ENCODE data around the gene ZNF511.
"Not testable (repeated sequence)": the region's sequence is repeated elsewhere in the genome, so short reads cannot be mapped to it uniquely, and the experiment has no call there.

Gene ZNF511, protein sequence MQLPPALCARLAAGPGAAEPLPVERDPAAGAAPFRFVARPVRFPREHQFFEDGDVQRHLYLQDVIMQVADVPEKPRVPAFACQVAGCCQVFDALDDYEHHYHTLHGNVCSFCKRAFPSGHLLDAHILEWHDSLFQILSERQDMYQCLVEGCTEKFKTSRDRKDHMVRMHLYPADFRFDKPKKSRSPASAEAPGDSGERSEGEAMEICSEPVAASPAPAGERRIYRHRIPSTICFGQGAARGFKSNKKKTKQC
- 12.1 to 12.5 reads per million in 2 donors for total RNA-seq

DNA sequence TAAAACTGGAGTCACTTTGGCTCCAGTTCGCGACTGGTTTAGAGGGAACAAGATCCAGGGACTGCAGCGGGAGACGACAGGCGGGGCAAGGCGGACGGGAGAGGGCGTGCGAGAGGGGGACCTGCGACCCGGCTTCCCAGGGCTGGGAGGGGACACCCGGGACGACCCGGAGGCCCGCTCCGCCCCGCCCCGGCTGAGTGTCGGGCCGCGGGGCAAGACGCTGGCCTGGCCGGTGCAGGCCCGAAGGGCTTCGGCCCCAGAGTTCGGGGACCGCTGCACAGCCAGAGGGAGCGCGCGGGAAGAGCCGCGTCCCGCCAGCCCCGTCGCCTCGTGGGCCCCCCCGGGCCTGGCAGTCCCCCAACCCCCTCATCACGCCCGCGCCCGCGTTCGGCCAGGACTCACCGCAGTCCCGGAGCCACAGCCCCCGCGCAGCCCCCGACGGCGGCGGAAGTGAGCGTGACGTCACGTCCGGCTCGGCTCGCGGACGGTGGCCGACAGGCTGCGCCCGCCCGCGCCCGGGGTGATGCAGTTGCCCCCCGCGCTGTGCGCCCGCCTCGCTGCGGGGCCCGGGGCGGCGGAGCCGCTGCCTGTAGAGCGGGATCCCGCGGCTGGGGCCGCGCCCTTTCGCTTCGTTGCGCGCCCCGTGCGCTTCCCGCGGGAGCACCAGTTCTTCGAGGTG, at the start of gene ZNF511, which contains the start of gene TUBGCP2:
TSS of gene ZNF511 (plus strand) at position 494 of the 679 bp plus-strand sequence. CDS start at position 524, 30 bp downstream.
TSS of gene TUBGCP2 (minus strand) at position 452 of the 679 bp plus-strand sequence. CDS start 5,931 bp downstream, outside the sequence.
- peak; percentile 84 for DNase-seq

DNA sequence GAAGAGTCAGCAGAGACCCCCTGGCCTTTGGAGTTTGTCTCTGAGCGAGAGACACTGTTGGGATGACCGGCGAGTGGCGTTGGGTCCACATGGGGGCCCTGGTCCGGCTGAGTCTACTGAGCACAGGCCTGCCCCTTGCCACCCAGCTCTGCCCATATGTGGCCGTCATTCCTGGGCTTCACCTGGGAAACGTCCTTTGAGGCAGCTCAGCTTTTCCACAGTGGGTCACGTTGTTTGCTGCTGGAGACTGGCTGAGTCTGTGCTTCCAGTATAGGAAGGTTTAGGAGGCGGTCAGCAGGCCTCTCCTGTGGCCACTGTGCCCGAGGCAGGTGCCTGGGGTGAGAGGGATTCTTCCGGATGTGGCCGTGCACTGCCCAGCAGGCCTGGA, 49.1 kb upstream of the ZNF511 start:
- no peak for DNase-seq

DNA sequence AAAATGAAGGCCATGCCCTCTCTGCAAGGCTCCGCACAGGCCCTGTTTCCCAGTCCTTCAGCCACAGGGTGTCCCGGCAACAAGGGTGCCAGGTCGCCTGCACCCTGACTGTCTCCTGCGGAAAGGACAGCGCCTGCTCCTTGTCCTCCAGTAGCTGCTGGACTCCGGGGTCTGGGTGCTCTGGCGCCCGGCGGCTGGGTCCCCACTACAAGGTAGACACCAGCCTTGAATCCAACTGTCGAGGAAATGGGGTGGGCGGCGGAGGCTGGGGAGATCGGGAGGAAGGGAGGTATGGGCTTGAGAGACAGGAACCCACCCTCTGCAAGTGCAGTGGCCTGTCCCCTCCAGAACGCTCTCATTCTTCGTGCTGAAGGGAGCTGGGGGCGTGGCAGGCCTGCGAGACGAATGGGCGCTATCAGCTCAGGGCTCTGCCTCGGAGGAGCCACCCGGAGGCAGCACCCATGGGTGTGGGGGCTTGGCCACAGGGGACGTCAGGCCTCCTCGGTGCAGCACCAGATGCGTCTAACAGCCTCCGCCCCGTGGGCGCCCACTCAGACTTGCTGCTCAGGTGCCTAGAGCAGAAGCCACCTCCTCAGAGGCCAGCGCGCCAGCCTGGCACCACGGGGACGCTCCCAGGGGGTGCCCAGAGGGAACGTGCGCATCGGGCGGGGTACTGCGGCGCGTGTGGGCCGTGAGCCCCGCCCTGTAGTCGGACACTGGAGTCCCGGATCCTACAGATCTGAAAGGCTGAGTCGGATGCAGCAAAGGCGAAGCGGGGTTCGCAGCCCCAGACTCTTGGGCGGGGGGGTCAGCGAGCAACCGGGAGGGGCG, 47.6 kb upstream of the ZNF511 start:
- peak; percentile 56 for DNase-seq

DNA sequence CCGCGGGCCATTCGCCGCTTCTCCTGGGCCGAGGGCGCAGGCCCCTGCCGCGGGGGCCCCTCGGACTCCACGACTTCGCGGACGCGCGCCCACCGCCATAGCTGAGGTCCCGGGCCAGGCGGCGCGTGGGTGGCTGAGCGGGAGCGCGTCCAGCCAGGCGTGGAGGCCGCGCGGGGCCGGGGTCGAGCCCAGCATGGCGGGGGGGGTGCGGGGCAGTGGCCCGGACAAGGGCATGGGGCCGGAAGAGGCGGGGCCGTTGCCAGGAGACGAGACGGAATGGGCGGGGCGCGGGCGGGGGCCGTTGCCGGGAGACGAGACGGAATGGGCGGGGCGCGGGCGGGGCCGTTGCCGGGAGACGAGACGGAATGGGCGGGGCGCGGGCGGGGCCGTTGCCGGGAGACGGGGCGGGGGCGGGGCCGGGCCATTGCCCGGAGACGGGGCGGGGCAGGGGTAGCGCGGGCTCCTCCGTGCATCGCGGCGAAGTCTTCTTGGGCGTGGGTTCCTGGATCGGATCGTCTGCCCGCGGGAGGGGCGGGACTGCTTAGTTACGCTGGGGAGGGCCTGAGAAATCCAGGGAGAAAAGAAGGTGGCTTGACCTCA, 46.9 kb upstream of the ZNF511 start:
- DNase-seq: peak; percentile 84

DNA sequence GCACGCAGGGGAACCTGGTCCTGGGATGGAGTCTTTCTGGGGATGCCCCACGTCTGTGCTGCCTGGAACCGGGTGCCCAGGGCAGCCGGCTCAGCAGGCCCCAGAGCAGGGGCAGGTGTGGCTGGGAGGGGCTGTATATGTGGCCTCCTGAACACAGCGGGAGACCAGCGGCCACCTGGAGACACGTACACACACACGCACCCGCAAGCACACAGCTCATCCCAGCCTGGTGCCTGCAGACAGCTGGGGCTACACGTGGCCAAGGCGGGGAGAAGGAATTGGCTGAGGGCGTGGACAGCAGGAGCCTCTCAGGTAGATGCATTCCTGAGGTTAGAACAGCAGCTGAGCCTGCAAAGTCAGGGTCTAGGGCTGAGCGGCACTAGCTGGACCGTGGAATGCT, 46.0 kb upstream of the ZNF511 start:
- DNase-seq: no peak

DNA sequence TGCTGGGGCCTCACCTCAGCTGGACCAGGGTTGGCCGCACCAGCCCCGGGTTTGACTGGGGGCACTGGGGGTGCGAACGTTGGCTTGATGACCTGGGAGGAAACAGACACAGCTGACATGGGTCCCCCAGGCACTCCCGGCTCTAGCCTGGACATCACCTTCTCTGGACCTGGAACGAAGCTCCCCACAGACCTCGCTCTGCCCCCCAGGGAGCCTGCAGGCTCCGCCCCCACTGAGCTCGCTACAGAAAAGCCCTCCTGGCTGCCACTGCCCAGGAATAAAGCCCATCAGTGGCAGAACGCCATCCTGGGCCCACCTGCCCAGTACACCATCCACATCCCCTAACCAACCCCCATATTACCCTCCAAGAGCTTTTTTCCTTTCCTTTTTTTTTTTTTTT, 45.0 kb upstream of the ZNF511 start:
- no peak for DNase-seq

DNA sequence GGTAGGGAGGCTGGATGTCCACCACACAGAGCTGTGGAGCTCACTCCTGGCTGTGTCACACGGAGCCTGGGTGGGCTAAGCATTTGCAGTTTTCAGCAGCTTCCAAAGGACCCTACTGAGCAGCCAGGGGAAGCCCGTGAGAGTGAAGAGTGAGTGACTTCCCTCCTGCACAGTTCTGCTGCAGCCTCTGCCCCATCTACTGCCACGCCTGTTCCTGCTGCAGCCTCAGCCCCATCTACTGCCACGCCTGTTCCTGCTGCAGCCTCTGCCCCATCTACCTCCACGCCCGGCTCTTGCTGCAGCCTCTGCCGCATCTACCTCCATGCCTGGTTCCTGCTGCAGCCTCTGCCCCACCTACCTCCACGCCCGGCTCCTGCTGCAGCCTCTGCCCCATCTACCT, 44.3 kb upstream of the ZNF511 start:
- DNase-seq: peak; percentile 22

- not testable (repeated sequence) for DNase-seq
Measured at GRCh38 chr10:133265052-133265451, 43.7 kb upstream of the ZNF511 start.

GRCh38 chr10:133266056-133266795, 42.5 kb upstream of the ZNF511 start:
- no peak for DNase-seq

GRCh38 chr10:133267293-133267692, 41.4 kb upstream of the ZNF511 start:
- DNase-seq: no peak

DNA sequence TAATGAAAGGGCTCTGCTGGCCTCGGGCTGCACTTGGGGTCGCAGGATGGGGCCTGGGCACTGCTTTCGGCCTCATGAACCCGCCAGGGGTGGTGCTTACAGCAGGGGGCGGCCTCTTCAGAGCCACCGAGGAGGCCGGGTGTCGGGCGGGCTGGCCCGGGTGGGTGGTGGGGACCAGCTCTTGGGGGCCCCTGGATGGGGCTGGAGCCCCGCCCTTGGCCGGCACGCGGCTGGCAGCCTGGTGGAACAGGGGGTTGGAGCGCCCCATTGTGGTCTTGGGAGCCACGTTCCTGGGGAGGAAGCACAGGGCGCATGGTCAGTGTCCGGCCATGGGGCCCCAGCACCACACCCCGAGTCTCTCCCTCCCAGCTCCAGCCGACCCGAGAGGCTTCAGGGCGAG, 40.9 kb upstream of the ZNF511 start:
- no peak for DNase-seq

- no peak for DNase-seq
Measured at GRCh38 chr10:133268532-133268931, 40.2 kb upstream of the ZNF511 start.

DNA sequence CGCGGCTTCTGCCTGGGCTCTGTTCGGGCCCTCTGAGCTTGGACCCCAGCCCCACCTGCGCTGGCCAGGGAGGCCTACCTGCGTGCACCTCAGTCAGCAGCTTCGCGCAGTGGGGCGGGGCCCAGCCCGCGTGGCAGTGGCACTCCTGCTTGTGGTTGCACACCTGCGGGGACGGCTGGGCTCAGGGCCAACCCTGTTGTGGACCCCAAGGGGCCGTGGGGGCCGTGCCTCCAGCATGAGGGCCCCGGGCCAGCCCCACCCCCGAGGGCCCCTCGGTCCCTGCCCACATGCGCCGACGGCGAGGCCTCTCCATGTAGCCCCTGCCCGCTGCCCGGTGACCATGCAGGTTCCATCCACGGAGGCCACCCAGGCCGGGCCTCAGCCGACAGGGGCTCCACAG, 39.3 kb upstream of the ZNF511 start:
- no peak for DNase-seq

DNA sequence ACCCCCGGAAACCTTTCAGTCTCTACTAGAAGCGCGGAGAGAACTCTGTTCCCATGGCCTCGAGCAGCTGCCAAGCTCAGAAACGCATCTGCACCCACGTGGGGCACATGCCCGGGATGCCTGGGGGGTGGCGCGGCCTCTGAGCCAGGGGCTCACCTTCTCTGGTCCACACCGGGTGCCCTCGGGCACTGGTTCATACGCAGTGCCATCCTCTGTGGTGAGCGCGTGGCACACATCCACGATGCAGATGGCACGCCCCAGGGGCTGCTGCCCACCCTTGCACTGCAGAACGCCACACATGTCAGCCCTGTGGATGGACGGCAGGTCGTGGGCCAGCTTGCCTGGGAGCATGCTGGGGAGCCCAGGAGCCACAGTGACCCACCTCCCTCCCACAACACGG, 38.5 kb upstream of the ZNF511 start:
- no peak for DNase-seq

- no peak for DNase-seq
Measured at GRCh38 chr10:133270773-133271297, 37.9 kb upstream of the ZNF511 start.

GRCh38 chr10:133271521-133272300, 37.0 kb upstream of the ZNF511 start:
- DNase-seq: no peak

DNA sequence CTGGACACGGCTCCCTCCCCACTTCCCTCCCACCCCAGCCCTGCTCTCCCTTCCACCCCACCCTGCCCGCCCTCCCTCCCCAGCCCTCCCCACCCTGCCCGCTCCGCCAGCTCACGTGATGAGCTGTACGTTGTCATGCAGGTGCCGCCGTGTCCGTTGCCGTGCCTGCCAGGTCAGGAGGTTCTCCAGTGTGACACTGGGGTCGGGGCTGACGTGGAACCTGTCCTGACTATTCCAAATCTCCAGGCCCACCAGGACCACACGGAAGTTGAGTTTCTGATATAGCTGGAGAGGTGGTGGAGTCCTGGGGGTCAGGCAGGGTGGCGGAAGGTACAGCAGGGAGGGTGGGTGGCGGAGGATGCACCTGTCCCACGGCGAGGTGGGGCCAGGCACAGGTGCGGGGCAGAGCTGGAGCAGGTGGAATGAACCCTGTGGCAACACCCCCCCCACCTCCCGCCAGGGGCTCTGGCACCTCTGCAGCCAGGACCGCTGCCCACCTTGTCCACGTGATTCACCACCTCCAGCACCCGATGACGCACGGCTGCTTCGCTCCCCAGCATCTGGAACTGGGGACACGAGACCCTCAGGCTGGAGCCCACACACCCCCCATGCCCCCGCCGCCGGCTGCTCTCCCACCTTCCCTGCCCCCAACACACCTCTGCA, 36.3 kb upstream of the ZNF511 start:
- DNase-seq: no peak

DNA sequence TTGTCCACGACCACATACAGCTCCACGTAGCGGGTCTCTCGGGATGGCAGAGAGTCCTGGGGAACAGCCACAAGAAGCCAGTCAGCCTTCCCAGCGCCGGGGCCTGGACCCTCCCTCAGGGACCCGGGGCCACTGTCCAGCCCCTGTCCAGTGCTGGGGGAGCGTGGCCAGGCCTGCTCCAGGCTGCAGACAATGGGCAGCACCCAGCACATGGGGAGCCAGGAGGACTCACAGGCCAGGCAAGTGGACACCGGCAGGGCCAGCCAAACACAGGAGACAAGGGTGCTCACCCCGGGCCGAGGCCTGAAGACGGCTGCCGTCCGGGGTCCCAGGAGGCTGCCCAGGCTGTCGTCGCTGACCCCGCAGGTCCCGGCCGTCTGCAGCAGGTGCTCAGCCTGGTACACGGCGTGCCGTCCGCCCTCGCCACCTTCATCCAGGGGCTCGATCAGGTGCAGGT, 35.7 kb upstream of the ZNF511 start:
- no peak for DNase-seq

DNA sequence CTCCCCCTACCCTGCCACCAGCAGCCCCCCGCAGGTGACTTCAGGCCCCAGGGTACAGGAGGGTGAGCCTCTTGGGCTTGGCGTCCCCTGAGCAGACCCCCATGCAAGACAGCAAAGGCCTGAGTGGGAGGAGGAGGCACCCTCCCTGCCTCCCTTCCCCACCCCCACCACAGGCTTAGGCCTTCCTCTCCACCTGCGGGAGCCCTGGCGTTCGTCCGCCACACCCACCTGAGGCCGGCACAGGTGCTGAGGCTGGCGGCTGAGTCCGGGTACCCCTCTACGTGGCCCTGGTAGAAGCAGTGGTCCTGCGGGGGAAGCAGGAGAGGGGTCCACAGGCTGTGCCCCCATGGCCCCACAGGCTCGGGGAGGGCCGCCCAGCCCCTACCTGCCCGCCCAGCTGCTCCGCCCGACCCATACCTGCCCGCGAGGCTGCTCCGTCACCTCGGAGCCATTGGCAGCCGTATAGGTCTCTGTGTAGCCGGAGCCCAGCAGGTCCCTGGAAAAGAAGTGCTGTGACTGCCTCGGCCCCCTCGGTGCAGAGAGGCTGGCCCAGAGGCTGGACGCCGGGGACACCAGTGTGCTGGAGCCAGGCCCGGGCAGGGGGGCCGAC, 35.1 kb upstream of the ZNF511 start:
- no peak for DNase-seq

Data from T-helper 9 cell (primary cell).